GM13977 (cell line): ENCODE measurements around the gene PCDH9.

ENCODE experiments used
- DNase-seq: peaks from one replicate; pipeline ENCODE4 v3.0.0; 2012; ENCODE audit warnings: low spot score
- CTCF ChIP-seq: IDR thresholded peaks from 2 replicates; pipeline ENCODE4 v1.5.1; 2012; ENCODE audit warnings: mild to moderate bottlenecking, control low read depth; ENCODE audit not compliant: insufficient read depth; ENCODE audit errors: extremely low read depth, missing control alignments
- in situ Hi-C: fragments of 300-500 bp; cut with MboI; formaldehyde crosslinking; loops from one replicate; pipeline ENCODE4 v1.12.0; 2022; ENCODE audit warnings: low sequenced_read_pairs, low pct_unique_long_range_greater_than_20kb, mixed read lengths, inconsistent platforms; ENCODE audit not compliant: unreplicated experiment

PCDH9 gene

GRCh38 chr13:66343224-66343828 lies 886.8 kb downstream of the PCDH9 start:
- in situ Hi-C loops: no loop called here
- no peak for DNase-seq

GRCh38 chr13:66341635-66342377 lies 888.3 kb downstream of the PCDH9 start:
- in situ Hi-C loops: no loop called here
- TF ChIP-seq CTCF: no peak
- DNase-seq: no peak

More at GRCh38 chr13:66343224-66343828, 886.8 kb downstream of the PCDH9 start:
- TF ChIP-seq CTCF: no peak

GRCh38 chr13:66339214-66339613 lies 890.9 kb downstream of the PCDH9 start:
- DNase-seq: no peak
- no peak for TF ChIP-seq CTCF
- in situ Hi-C loops: no loop called here

GRCh38 chr13:66338542-66338941 lies 891.6 kb downstream of the PCDH9 start:
- TF ChIP-seq CTCF: no peak
- in situ Hi-C loops: no loop called here
- DNase-seq: no peak

- DNase-seq: no peak
- TF ChIP-seq CTCF: no peak
- in situ Hi-C loops: no loop called here
Measured at GRCh38 chr13:66335626-66336025, 894.5 kb downstream of the PCDH9 start.

- in situ Hi-C loops: no loop called here
- no peak for TF ChIP-seq CTCF
- no peak for DNase-seq
Measured at GRCh38 chr13:66329988-66330451, 900.1 kb downstream of the PCDH9 start.
